GM19240 (cell line): Measurements from ENCODE around the gene SLC2A13.

ENCODE experiments used
- DNase-seq: peaks from one replicate; pipeline ENCODE4 v3.0.0; 2011; ENCODE audit warnings: low spot score; ENCODE audit not compliant: insufficient read length

SLC2A13 gene

GRCh38 chr12:40000884-40001283 lies 105.0 kb downstream of the SLC2A13 start:
- DNase-seq = no peak

- no peak for DNase-seq
These were observed 112.6 kb downstream of the SLC2A13 start for GRCh38 chr12:39993268-39993667.

- DNase-seq = no peak
These were observed 115.5 kb downstream of the SLC2A13 start for GRCh38 chr12:39990122-39991101.

GRCh38 chr12:39989501-39989900 lies 116.4 kb downstream of the SLC2A13 start:
- no peak for DNase-seq

GRCh38 chr12:39988574-39988973 lies 117.3 kb downstream of the SLC2A13 start:
- no peak for DNase-seq

DNA sequence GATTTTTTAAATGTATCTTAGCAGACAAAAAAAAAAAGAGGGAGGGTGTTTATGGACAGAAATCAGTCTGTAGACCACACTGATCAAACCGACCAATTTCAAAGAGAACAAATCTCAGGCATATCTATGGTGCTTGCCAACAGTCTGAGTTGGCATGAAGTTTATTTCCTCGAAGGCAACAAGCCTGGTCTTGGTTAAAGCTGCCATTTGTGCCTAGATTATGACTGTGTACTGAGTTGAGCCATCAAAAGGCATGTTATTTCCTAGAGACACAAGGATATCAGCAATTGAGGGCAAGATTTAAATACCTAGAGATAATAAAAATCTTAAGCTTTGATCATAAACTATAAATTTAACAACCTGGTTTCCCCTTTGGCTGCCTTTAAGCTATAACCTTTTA lies 119.2 kb downstream of the SLC2A13 start:
- no peak for DNase-seq

- DNase-seq = no peak
These were observed 121.2 kb downstream of the SLC2A13 start for GRCh38 chr12:39984670-39985069.

GRCh38 chr12:39975374-39975918 lies 130.4 kb downstream of the SLC2A13 start:
- DNase-seq = no peak

DNA sequence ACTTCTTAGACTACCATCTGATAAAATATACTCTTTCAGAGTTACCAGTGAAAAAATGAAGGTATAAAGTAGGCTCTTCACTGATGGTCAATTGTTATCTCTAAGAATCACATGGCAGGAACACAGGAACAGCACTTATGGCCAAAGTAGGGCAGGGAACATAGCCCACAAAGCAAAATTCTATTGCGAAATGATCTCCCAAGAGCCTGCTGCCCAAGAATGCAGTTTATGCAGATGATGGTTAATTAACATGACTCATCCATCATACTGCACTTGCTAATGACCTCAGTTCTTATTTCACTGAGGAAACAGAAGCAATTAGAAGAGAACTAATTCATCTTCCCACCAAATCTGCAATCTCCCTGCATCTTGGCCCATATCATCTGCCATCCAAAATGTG lies 133.8 kb downstream of the SLC2A13 start:
- no peak for DNase-seq

DNA sequence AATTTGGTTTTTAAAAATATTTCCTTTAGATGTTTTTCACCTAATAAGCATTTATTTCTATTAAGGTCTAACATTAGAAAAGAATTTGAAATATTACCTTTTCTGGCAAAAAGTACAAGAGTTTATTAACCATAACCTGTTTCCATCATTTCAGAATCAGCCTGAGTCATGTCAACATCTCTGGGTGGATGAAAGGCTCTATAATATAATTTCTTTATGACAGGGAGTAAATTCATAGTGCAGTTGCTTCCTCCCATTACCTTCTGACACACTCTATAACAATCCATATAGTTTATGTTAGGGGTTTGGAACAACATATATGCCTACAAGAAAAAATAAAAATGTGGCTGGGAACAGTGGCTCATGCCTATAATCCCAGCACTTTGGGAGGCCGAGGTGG lies 134.5 kb downstream of the SLC2A13 start:
- DNase-seq = no peak

- DNase-seq = no peak
These were observed 139.2 kb downstream of the SLC2A13 start for GRCh38 chr12:39966721-39967120.

- DNase-seq = no peak
These were observed 139.6 kb downstream of the SLC2A13 start for GRCh38 chr12:39966256-39966655.

GRCh38 chr12:39959467-39959866 lies 146.4 kb downstream of the SLC2A13 start:
- DNase-seq = no peak

DNA sequence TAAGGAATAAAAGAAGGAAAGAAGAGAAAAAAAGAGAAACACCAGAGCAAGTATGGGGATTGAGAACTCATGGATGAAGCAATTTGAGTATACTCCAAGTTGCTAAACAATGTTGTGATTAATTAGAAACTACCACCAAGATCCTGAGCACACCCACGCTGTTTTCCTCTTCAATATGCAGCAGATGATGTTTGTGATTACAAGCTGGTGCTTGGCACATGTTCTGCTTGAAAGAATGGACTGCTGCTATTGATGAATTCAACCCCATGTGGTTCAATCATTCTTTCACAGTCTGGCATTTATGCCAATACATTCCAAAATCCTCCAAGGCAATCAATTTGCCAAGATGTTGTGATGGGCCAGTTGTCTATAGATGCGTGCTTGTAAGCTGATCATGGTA lies 146.8 kb downstream of the SLC2A13 start:
- DNase-seq = no peak

GRCh38 chr12:39958377-39958776 lies 147.5 kb downstream of the SLC2A13 start:
- DNase-seq = no peak

GRCh38 chr12:39956725-39957124 lies 149.2 kb downstream of the SLC2A13 start:
- DNase-seq = no peak

DNA sequence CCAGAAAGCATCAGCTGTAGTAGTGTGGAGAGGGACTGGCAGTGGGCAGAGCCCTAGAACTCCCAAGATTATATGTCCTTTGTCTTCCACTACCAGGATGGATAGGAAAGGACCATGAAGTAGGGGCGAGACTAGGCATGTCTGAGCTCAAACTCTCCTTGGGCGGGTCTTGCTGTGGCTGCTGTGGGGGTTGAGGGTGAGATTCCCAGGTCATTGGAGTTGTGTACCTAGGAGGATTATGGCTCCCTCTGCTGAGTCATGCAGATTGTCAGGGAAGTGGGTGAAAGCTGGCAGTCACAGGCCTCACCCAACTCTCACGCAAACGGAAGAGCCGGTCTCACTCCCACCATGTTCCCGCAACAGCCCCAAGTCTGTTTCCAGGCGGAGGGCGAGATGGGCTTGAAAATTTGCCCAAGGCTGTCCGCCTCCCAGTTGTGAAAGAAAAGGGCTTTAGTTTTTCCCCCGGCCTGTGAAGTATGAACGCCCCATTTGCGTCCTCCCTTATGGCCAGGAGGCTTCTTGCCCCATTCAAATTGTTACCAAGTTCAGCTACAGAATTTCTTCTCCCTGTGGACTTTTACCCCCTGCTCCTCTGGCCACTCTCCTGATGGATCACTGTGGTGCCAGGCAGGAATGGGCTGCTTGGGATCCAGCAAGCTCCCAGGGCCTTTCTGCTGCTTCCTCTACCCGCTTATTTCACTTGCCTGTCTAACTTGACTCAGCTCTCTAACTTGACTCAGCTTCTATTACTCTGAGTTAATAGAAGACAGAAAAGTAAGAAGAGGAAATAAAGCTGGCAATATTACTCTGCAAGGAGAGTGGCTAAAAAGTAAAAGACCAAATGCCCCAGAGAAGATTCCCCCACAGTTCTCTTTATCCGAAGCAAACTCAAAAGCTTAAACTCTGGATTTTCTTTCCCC lies 159.3 kb downstream of the SLC2A13 start:
- DNase-seq = no peak

GRCh38 chr12:39937119-39937518 lies 168.8 kb downstream of the SLC2A13 start:
- DNase-seq = no peak

DNA sequence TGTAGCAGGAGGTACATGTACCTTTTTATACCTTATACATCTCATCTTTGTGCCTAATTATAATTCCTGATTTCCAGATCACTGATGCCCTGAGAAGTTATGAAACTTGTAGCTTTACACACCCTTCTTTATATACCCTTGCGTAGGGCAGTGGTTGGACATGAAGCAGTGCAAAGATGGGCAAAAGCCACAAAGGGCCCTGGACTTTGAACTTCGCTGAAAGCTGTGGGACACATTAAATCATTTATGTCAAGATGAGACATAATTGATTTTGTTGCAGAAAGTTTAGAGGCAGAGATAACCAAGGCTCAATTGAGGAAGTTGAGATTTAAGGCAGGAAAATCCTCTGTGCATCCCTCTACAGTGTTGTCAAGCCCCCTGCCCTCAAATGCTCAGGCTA lies 170.0 kb downstream of the SLC2A13 start:
- no peak for DNase-seq

GRCh38 chr12:39935275-39935674 lies 170.6 kb downstream of the SLC2A13 start:
- DNase-seq = no peak

DNA sequence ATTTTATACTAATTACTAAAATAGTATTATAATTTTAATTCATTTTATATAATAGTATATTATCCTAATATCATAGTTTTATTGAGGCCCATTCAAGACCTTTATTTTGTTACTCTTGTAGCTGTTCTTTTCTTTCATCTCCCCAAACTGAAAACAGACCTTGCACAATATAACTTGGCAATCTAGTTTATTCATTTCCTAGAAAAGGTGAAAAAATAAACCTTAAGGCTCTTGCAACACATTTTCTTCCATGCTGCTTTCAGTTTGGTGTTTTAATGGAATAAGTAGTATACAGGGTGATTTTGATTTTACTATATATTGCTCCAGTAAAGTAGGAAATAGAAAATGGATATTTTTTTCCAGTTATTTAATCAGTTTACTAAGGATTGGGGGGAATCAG lies 174.0 kb downstream of the SLC2A13 start:
- no peak for DNase-seq

DNA sequence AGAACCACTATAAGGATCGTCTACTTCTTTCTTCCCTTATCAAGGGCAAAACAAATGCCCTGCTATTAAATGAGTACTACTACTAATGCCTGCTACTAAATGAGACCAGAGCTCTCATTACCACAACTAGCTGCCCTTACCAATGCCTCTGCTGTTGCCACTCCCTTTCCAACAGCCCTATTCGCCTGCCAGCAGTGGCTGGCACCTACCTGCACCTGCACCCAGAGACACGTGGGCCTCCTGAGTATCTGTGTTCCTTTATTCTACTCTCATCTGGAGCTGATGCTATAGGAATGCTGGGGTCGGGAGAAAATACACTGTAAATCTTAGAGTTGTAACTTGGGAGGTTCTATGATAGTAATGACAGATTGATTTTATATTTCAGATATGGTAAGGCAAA lies 174.7 kb downstream of the SLC2A13 start:
- DNase-seq = no peak
